ENCODE results near the gene ZNF559.

The ZNF559 gene

GRCh38 chr19:9354651-9355050, 30.7 kb downstream of the ZNF559 start:
- DNase-seq, result no peak

GRCh38 chr19:9362905-9363304, 38.9 kb downstream of the ZNF559 start, which contains the start of gene ZNF177:
ZNF177 (plus strand) TSS chr19:9363013; CDS start chr19:9378312, 15,299 bp downstream.
- no peak for DNase-seq

GRCh38 chr19:9370738-9371619, 47.0 kb downstream of the ZNF559 start:
- DNase-seq, result no peak

GRCh38 chr19:9381361-9381785, 57.4 kb downstream of the ZNF559 start:
- DNase-seq, result no peak
